Measurements from ENCODE around the gene SPA17. TPM values are rescaled to one million over a fixed set of nuclear protein-coding genes. Genes with fewer than 3 reads are reported as not detected.

SPA17 gene
- total and polyA plus RNA-seq, 2 of the 8 experiments (the other 6 are each of a cell fraction or from before 2014, with no cell fraction given): 3.7 to 5.2 TPM

DNA sequence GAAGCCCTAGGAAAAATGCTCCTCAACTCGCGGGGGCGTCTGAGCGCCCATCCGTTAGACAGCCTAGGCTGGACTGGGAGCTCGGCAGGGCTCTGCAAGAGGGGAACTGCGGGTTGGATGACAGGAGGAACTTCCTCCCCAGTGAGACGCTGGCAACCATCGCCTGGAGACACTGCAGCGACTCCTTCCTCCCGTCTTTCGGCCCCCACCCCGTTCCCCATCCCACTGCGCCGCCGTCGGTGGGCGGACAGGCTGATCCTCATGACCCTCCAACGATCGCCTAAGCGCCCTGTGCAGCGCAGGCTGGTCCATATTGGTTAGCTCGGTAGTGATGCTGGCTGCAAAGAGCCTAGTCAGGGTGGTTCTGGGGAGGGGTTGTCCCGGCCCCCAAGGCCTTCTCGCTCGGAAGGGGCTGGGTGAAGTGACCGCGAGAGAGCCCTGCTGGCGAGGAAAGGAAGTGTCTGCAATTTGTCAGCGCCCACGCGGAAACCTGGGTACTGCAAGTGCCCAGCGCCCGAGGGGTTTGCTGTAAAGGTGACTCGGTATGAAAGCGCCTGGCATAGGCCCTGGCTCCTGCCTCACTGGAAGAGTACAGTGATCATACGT lies 66.7 kb downstream of the SPA17 start:
- no peak overlapping the region for H3K9ac ChIP-seq (replicated peaks in 1 of 4; ENCODE audit: extremely low read depth in 1 of 4, low read depth in 3 of 4, low read length in 3 of 4)
- no peaks in the 10 kb centered on the region for H3K36me3 ChIP-seq (ENCODE audit: control insufficient read depth in 2 of 4, insufficient read depth in 4 of 4, low read length in 3 of 4)
- no peak overlapping the region for H2BK120ac ChIP-seq (replicated peaks; ENCODE audit: low read depth, low read length)
- no peak overlapping the region for H2BK20ac ChIP-seq (ENCODE audit: low read length)
- ChIA-PET CTCF (ENCODE audit: partially characterized antibody) (interaction anchor here (0.9 to 21.1 kb wide), 11 partner anchors 15 to 126 kb away, joined by 3 to 382 read pairs (median 4); partner anchors contain the start of genes ESAM, ROBO3 and VSIG2), POLR2A (ENCODE audit: partially characterized antibody) (interaction anchor here (0.9 to 1.3 kb wide), 4 partner anchors 10 to 67 kb away, joined by 3 to 6 read pairs (median 3); no protein-coding TSS in a partner anchor)
- H3K9me3 ChIP-seq (ENCODE audit: insufficient read depth in 2 of 2, low read depth in 1 of 2, low read length in 1 of 2): no peaks in the 10 kb centered on the region
- no peak overlapping the region for H2BK15ac ChIP-seq (ENCODE audit: low read length)
- H2AK5ac ChIP-seq (ENCODE audit: low read depth, low read length): no peak overlapping the region
- FAIRE-seq (no peak), DNase-seq (ENCODE audit: low read depth in 1 of 2, low spot score in 2 of 2) (no peak)
- H3K4me2 ChIP-seq (ENCODE audit: insufficient read depth in 1 of 2, low read depth in 2 of 2, low read length in 2 of 2): peak overlapping the region; percentile 75 to 97
- peaks cover 0 to 22% (median 8%) of the 10 kb centered on the region in 4 experiments; a peak in 6 of 7 replicates for H3K4me1 ChIP-seq (replicated peaks in 1 of 4; ENCODE audit: control insufficient read depth in 3 of 4, insufficient read depth in 4 of 4, low read length in 3 of 4)
- H2AFZ ChIP-seq (ENCODE audit: low read length): no peak overlapping the region
- H3K56ac ChIP-seq (replicated peaks; ENCODE audit: insufficient read length, low read depth, low read length): no peak overlapping the region
- H4K5ac ChIP-seq (ENCODE audit: insufficient read length, low read depth, low read length): no peak overlapping the region
- peaks cover 10 to 20% of the 10 kb centered on the region in 2 experiments for H4K20me1 ChIP-seq (replicated peaks in 1 of 2; ENCODE audit: control insufficient read depth in 1 of 2, insufficient read depth in 2 of 2, low read length in 2 of 2)
- H4K8ac ChIP-seq (ENCODE audit: extremely low read depth, insufficient read depth, low read length): no peak overlapping the region
- WGBS, 2 experiments (ENCODE audit: extremely low coverage in 1 of 2, insufficient coverage in 1 of 2, insufficient read length in 1 of 2, insufficient replicate concordance in 2 of 2, low coverage in 1 of 2, low lambda C conversion rate in 2 of 2, missing lambda C conversion rate in 1 of 2): 4% methylated on average over 35 of the region's 37 CpGs; no CpG with 5 or more reads in 1 of the 2 experiments
- H3K23me2 ChIP-seq (ENCODE audit: low read depth, low read length): peaks cover 9% of the 10 kb centered on the region
- no peak overlapping the region for H3K14ac ChIP-seq (ENCODE audit: insufficient read length)
- H3K4ac ChIP-seq (replicated peaks; ENCODE audit: insufficient read length, low read depth, low read length): no peak overlapping the region
- H3K27ac ChIP-seq (ENCODE audit: low read depth, low read length): no peak overlapping the region
- H3K18ac ChIP-seq (ENCODE audit: extremely low read depth, low read length): no peak overlapping the region
- peak overlapping the region; percentile 29 to 68 (median 46) for H3K4me3 ChIP-seq (ENCODE audit: extremely low read depth in 1 of 4, insufficient read depth in 2 of 4, low read depth in 3 of 4, low read length in 4 of 4)
- no peak overlapping the region for H2BK5ac ChIP-seq (ENCODE audit: low read depth, low read length)
- no peaks in the 10 kb centered on the region for H3K79me2 ChIP-seq (ENCODE audit: control insufficient read depth in 1 of 2, insufficient read depth in 2 of 2, low read length in 2 of 2)
- H2BK12ac ChIP-seq (ENCODE audit: low read depth, low read length): no peak overlapping the region
- H3K23ac ChIP-seq (ENCODE audit: insufficient read length): no peak overlapping the region
- no peaks in the 10 kb centered on the region for H3K79me1 ChIP-seq (ENCODE audit: low read depth, low read length)
- H3K27me3 ChIP-seq (replicated peaks in 1 of 4; ENCODE audit: control insufficient read depth in 3 of 4, extremely low read depth in 1 of 4, insufficient read depth in 3 of 4, low read length in 3 of 4): peaks cover 76 to 97% (median 89%) of the 10 kb centered on the region in 4 experiments
- H4K91ac ChIP-seq (replicated peaks; ENCODE audit: insufficient read length, low read length): no peak overlapping the region
- TF ChIP-seq BACH1 (IDR thresholded peaks at IDR 0.05; ENCODE audit: low read length) (peak; percentile 73), KDM1A (IDR thresholded peaks at IDR 0.05; ENCODE audit: borderline replicate concordance, low read length) (peak; percentile 41; the same call in 1 of the 2 replicates), EZH2 (IDR thresholded peaks at IDR 0.05; ENCODE audit: low read depth, low read length, severe bottlenecking) (peak; percentile 76), SUZ12 (IDR thresholded peaks at IDR 0.05; ENCODE audit: low read length) (peak; percentile 80), SIRT6 (IDR thresholded peaks at IDR 0.05; ENCODE audit: low read length) (no peak), SAP30 (IDR thresholded peaks at IDR 0.05; ENCODE audit: insufficient read depth, insufficient replicate concordance, low read length) (no peak), RNF2 (IDR thresholded peaks at IDR 0.05; ENCODE audit: borderline replicate concordance, low read depth, low read length, missing control alignments, poor library complexity, severe bottlenecking) (peak; percentile 94), POLR2A (IDR thresholded peaks at IDR 0.05; ENCODE audit: control extremely low read depth in 1 of 2, low read depth in 2 of 2, low read length in 2 of 2) (no peak), TCF12 (IDR thresholded peaks at IDR 0.05; ENCODE audit: low read depth, low read length) (no peak), NANOG (IDR thresholded peaks at IDR 0.05; ENCODE audit: insufficient read depth, low read depth, low read length, poor library complexity, severe bottlenecking) (no peak), ZNF274 (IDR thresholded peaks at IDR 0.05; ENCODE audit: borderline replicate concordance, extremely low read depth, low read length) (no peak), GTF2F1 (IDR thresholded peaks at IDR 0.05; ENCODE audit: borderline replicate concordance, low read depth, low read length) (no peak)

Measured in H1 (cell line).